Measurements from ENCODE around the gene CCDC28B. TPM values are rescaled to one million over a fixed set of nuclear protein-coding genes. Genes with fewer than 3 reads are reported as not detected.

Gene CCDC28B
- polyA plus RNA-seq, 1 donor from 2014 or later, result 176 TPM

DNA sequence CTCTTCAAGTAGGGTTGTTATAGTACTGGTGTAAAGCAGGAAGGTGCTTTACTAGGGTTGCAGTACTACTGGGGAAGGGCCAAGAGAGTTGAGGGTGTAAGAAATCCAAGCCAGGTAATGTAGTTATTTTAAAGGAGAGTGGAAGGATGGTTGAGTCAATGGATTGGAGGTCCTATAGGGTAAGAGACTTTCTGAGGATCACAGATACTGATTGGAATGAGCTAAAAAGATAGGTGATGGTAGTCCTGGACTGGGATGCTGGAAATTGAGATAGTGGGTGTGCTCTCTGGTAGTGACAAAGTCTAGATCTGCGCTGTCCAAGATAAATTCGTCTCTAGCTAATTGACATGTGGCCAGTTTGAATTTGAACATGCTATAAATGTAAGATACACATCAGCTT lies 13.9 kb upstream of the CCDC28B start:
- Histone ChIP-seq H3K4me2 (ENCODE audit: low read length) (no peak overlapping the region), H3K9ac (ENCODE audit: low read length) (no peak overlapping the region), H3K36me3 (ENCODE audit: insufficient read depth, low read length) (no peaks in the 10 kb centered on the region), H2AFZ (ENCODE audit: low read depth, low read length) (no peak overlapping the region), H3K9me2 (ENCODE audit: insufficient read depth, low read length) (no peaks in the 10 kb centered on the region), H3K27ac (ENCODE audit: low read length) (no peak overlapping the region), H4K20me1 (ENCODE audit: insufficient read depth) (no peaks in the 10 kb centered on the region), H3K9me3 (ENCODE audit: low read length) (no peaks in the 10 kb centered on the region), H3K4me3 (ENCODE audit: low read length) (no peak overlapping the region), H3K27me3 (ENCODE audit: insufficient read depth, low read depth, low read length) (no peaks in the 10 kb centered on the region), H3F3A (ENCODE audit: insufficient read depth, low read length, poor library complexity, severe bottlenecking) (no peaks in the 10 kb centered on the region), H3K79me2 (replicated peaks; ENCODE audit: insufficient read depth, low read length) (peaks cover 16% of the 10 kb centered on the region)
- TF ChIP-seq, protein P1, sequence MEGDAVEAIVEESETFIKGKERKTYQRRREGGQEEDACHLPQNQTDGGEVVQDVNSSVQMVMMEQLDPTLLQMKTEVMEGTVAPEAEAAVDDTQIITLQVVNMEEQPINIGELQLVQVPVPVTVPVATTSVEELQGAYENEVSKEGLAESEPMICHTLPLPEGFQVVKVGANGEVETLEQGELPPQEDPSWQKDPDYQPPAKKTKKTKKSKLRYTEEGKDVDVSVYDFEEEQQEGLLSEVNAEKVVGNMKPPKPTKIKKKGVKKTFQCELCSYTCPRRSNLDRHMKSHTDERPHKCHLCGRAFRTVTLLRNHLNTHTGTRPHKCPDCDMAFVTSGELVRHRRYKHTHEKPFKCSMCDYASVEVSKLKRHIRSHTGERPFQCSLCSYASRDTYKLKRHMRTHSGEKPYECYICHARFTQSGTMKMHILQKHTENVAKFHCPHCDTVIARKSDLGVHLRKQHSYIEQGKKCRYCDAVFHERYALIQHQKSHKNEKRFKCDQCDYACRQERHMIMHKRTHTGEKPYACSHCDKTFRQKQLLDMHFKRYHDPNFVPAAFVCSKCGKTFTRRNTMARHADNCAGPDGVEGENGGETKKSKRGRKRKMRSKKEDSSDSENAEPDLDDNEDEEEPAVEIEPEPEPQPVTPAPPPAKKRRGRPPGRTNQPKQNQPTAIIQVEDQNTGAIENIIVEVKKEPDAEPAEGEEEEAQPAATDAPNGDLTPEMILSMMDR (IDR thresholded peaks at IDR 0.05; ENCODE audit: poor library complexity, severe bottlenecking), result no peak
- TF ChIP-seq POLR2AphosphoS5 (IDR thresholded peaks at IDR 0.05), result no peak
- no peak for TF ChIP-seq EP300 (conservative IDR thresholded peaks at IDR 0.05; ENCODE audit: poor library complexity, severe bottlenecking)
- no peak for TF ChIP-seq MXI1 (conservative IDR thresholded peaks at IDR 0.05; ENCODE audit: poor library complexity, severe bottlenecking)
- no peak for TF ChIP-seq SMC3 (conservative IDR thresholded peaks at IDR 0.05; ENCODE audit: poor library complexity)
- TF ChIP-seq, protein P2, sequence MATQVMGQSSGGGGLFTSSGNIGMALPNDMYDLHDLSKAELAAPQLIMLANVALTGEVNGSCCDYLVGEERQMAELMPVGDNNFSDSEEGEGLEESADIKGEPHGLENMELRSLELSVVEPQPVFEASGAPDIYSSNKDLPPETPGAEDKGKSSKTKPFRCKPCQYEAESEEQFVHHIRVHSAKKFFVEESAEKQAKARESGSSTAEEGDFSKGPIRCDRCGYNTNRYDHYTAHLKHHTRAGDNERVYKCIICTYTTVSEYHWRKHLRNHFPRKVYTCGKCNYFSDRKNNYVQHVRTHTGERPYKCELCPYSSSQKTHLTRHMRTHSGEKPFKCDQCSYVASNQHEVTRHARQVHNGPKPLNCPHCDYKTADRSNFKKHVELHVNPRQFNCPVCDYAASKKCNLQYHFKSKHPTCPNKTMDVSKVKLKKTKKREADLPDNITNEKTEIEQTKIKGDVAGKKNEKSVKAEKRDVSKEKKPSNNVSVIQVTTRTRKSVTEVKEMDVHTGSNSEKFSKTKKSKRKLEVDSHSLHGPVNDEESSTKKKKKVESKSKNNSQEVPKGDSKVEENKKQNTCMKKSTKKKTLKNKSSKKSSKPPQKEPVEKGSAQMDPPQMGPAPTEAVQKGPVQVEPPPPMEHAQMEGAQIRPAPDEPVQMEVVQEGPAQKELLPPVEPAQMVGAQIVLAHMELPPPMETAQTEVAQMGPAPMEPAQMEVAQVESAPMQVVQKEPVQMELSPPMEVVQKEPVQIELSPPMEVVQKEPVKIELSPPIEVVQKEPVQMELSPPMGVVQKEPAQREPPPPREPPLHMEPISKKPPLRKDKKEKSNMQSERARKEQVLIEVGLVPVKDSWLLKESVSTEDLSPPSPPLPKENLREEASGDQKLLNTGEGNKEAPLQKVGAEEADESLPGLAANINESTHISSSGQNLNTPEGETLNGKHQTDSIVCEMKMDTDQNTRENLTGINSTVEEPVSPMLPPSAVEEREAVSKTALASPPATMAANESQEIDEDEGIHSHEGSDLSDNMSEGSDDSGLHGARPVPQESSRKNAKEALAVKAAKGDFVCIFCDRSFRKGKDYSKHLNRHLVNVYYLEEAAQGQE (IDR thresholded peaks at IDR 0.05; ENCODE audit: borderline replicate concordance), result no peak
- no peak for TF ChIP-seq TAF1 (IDR thresholded peaks at IDR 0.05; ENCODE audit: low read depth)
- no peak for TF ChIP-seq RAD21 (conservative IDR thresholded peaks at IDR 0.05)
- TF ChIP-seq EZH2 (IDR thresholded peaks at IDR 0.05; ENCODE audit: borderline replicate concordance, insufficient read depth, low read length, poor library complexity, severe bottlenecking), result no peak

DNA sequence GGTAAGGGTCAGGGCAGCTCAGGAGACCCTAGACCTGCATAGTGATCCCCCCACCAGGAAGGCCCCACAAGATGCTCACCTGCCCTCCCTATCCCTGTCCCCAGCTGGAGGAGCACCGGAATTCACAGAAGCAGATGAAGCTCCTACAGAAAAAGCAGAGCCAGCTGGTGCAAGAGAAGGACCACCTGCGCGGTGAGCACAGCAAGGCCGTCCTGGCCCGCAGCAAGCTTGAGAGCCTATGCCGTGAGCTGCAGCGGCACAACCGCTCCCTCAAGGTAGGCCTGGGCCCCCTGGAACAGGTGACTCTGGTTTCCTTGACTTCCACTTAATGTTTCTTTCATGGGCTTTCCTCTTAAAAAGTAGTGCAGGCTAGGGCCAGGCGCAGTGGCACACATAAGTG lies 12.5 kb upstream of the CCDC28B start:
- peaks cover 4% of the 10 kb centered on the region for H3K79me2 ChIP-seq (replicated peaks; ENCODE audit: insufficient read depth, low read length)
- H2AFZ ChIP-seq (ENCODE audit: low read depth, low read length), result no peak overlapping the region
- H3K4me2 ChIP-seq (ENCODE audit: low read length), result no peak overlapping the region
- H3K9me3 ChIP-seq (ENCODE audit: low read length), result no peaks in the 10 kb centered on the region
- no peak overlapping the region for H3K9ac ChIP-seq (ENCODE audit: low read length)
- H3K36me3 ChIP-seq (ENCODE audit: insufficient read depth, low read length), result peaks cover 3% of the 10 kb centered on the region
- no peaks in the 10 kb centered on the region for H3K9me2 ChIP-seq (ENCODE audit: insufficient read depth, low read length)
- no peaks in the 10 kb centered on the region for H4K20me1 ChIP-seq (ENCODE audit: insufficient read depth)
- no peak overlapping the region for H3K4me3 ChIP-seq (ENCODE audit: low read length)
- no peak overlapping the region for H3K27ac ChIP-seq (ENCODE audit: low read length)
- no peaks in the 10 kb centered on the region for H3F3A ChIP-seq (ENCODE audit: insufficient read depth, low read length, poor library complexity, severe bottlenecking)
- no peaks in the 10 kb centered on the region for H3K27me3 ChIP-seq (ENCODE audit: insufficient read depth, low read depth, low read length)
- TF ChIP-seq MXI1 (conservative IDR thresholded peaks at IDR 0.05; ENCODE audit: poor library complexity, severe bottlenecking), result no peak
- TF ChIP-seq, protein P1 (IDR thresholded peaks at IDR 0.05; ENCODE audit: poor library complexity, severe bottlenecking), result no peak
- TF ChIP-seq TAF1 (IDR thresholded peaks at IDR 0.05; ENCODE audit: low read depth), result no peak
- TF ChIP-seq POLR2AphosphoS5 (IDR thresholded peaks at IDR 0.05), result no peak
- no peak for TF ChIP-seq SMC3 (conservative IDR thresholded peaks at IDR 0.05; ENCODE audit: poor library complexity)
